ENCODE data around the gene ZNF484. TPM values are rescaled to one million over a fixed set of nuclear protein-coding genes. Genes with fewer than 3 reads are reported as not detected.
"Not testable (repeated sequence)": the region's sequence is repeated elsewhere in the genome, so short reads cannot be mapped to it uniquely, and the experiment has no call there.

Gene ZNF484
- total RNA-seq, 6 experiments from 2014 or later: 1.6 to 3.7 (median 2.8) TPM

GRCh38 chr9:92897323-92897722, 19.5 kb upstream of the ZNF484 start:
- TF ChIP-seq CTCF (IDR thresholded peaks at IDR 0.05): no peak
- TF ChIP-seq POLR2A (IDR thresholded peaks at IDR 0.05): no peak
- Histone ChIP-seq H3K4me1 (no peaks in the 10 kb centered on the region), H3K27me3 (no peaks in the 10 kb centered on the region), H3K27ac (no peak overlapping the region), H3K36me3 (no peaks in the 10 kb centered on the region), H3K9me3 (no peaks in the 10 kb centered on the region), H3K4me3 (no peak overlapping the region)
- intact Hi-C loops (cut with DNase I): no loop called here
- ATAC-seq (no peak), DNase-seq (no peak)
- 80% methylated on average over 1 of the region's 3 CpGs for WGBS (ENCODE audit: insufficient coverage, low coverage, low lambda C conversion rate, missing lambda C conversion rate)

- Histone ChIP-seq H3K27me3 (no peaks in the 10 kb centered on the region), H3K4me3 (no peak overlapping the region), H3K27ac (no peak overlapping the region), H3K4me1 (no peaks in the 10 kb centered on the region), H3K9me3 (no peaks in the 10 kb centered on the region), H3K36me3 (no peaks in the 10 kb centered on the region)
- WGBS (ENCODE audit: insufficient coverage, low coverage, low lambda C conversion rate, missing lambda C conversion rate): 90% methylated on average over 3 of the region's 3 CpGs
- no peak for TF ChIP-seq CTCF (IDR thresholded peaks at IDR 0.05)
- no peak for TF ChIP-seq POLR2A (IDR thresholded peaks at IDR 0.05)
- ATAC-seq (no peak), DNase-seq (no peak)
- intact Hi-C loops (cut with DNase I): no loop called here
These were observed 18.1 kb upstream of the ZNF484 start for GRCh38 chr9:92895812-92896436.

- H3K27ac ChIP-seq: no peak overlapping the region
- DNase-seq (no peak), ATAC-seq (no peak)
- no peaks in the 10 kb centered on the region for H3K27me3 ChIP-seq
- no peaks in the 10 kb centered on the region for H3K36me3 ChIP-seq
- no peak overlapping the region for H3K4me3 ChIP-seq
- no peaks in the 10 kb centered on the region for H3K9me3 ChIP-seq
- 83% methylated on average over 1 of the region's 6 CpGs for WGBS (ENCODE audit: insufficient coverage, low coverage, low lambda C conversion rate, missing lambda C conversion rate)
- no peaks in the 10 kb centered on the region for H3K4me1 ChIP-seq
- intact Hi-C loops (cut with DNase I): no loop called here
- TF ChIP-seq POLR2A (IDR thresholded peaks at IDR 0.05): no peak
- no peak for TF ChIP-seq CTCF (IDR thresholded peaks at IDR 0.05)
These were observed 17.0 kb upstream of the ZNF484 start for GRCh38 chr9:92894711-92895362.

GRCh38 chr9:92893916-92894610, 16.2 kb upstream of the ZNF484 start:
- H3K27me3 ChIP-seq; H3K27ac ChIP-seq; ATAC-seq; H3K36me3 ChIP-seq; DNase-seq; intact Hi-C loops (cut with DNase I); H3K4me1 ChIP-seq; H3K4me3 ChIP-seq; H3K9me3 ChIP-seq: not testable (repeated sequence)
- WGBS (ENCODE audit: insufficient coverage, low coverage, low lambda C conversion rate, missing lambda C conversion rate): 100% methylated on average over 1 of the region's 6 CpGs

- H3K4me3 ChIP-seq; H3K27me3 ChIP-seq; H3K27ac ChIP-seq; intact Hi-C loops (cut with DNase I); DNase-seq; ATAC-seq; H3K9me3 ChIP-seq; H3K4me1 ChIP-seq; H3K36me3 ChIP-seq: not testable (repeated sequence)
- WGBS (ENCODE audit: insufficient coverage, low coverage, low lambda C conversion rate, missing lambda C conversion rate): 31% methylated on average over 1 of the region's 4 CpGs
These were observed 14.4 kb upstream of the ZNF484 start for GRCh38 chr9:92892276-92892675.

Measured in right lobe of liver (tissue), 6 donors.